Measurements from ENCODE around the gene TTN. TPM values are rescaled to one million over a fixed set of nuclear protein-coding genes. Genes with fewer than 3 reads are reported as not detected.

The TTN gene
- total RNA-seq, 4 donors from 2014 or later: 0.21 to 2.1 (median 0.76) TPM

GRCh38 chr2:178718988-178719387, 88.2 kb downstream of the TTN start:
- WGBS: 88% methylated on average over 9 of the region's 9 CpGs

GRCh38 chr2:178718283-178718682, 88.9 kb downstream of the TTN start:
- Histone ChIP-seq H3K9me3 (no peaks in the 10 kb centered on the region), H3K27me3 (no peaks in the 10 kb centered on the region), H3K27ac (no peak overlapping the region), H3K4me1 (no peaks in the 10 kb centered on the region), H3K4me3 (no peak overlapping the region), H3K36me3 (no peaks in the 10 kb centered on the region)
- no peak for DNase-seq (ENCODE audit: low spot score in 2 of 2)
- 36% methylated on average over 2 of the region's 2 CpGs for WGBS
- TF ChIP-seq CTCF (IDR thresholded peaks at IDR 0.05) (no peak), POLR2AphosphoS5 (IDR thresholded peaks at IDR 0.05) (no peak), EP300 (IDR thresholded peaks at IDR 0.05) (no peak)

More at GRCh38 chr2:178718988-178719387, 88.2 kb downstream of the TTN start:
- no peaks in the 10 kb centered on the region for H3K4me1 ChIP-seq
- no peak overlapping the region for H3K27ac ChIP-seq
- H3K9me3 ChIP-seq: no peaks in the 10 kb centered on the region
- H3K27me3 ChIP-seq: no peaks in the 10 kb centered on the region
- H3K4me3 ChIP-seq: no peak overlapping the region
- no peaks in the 10 kb centered on the region for H3K36me3 ChIP-seq
- TF ChIP-seq POLR2A (IDR thresholded peaks at IDR 0.05) (no peak), POLR2AphosphoS5 (IDR thresholded peaks at IDR 0.05) (no peak), CTCF (IDR thresholded peaks at IDR 0.05) (no peak), EP300 (IDR thresholded peaks at IDR 0.05) (no peak)
- DNase-seq (ENCODE audit: low spot score in 2 of 2): no peak

- Histone ChIP-seq H3K4me1 (no peaks in the 10 kb centered on the region), H3K27me3 (no peaks in the 10 kb centered on the region), H3K4me3 (no peak overlapping the region), H3K36me3 (no peaks in the 10 kb centered on the region), H3K27ac (no peak overlapping the region), H3K9me3 (no peaks in the 10 kb centered on the region)
- TF ChIP-seq EP300 (IDR thresholded peaks at IDR 0.05) (no peak), CTCF (IDR thresholded peaks at IDR 0.05) (no peak), POLR2A (IDR thresholded peaks at IDR 0.05) (no peak), POLR2AphosphoS5 (IDR thresholded peaks at IDR 0.05) (no peak)
- 91% methylated on average over 2 of the region's 2 CpGs for WGBS
- no peak for DNase-seq (ENCODE audit: low spot score in 2 of 2)
Measured at GRCh38 chr2:178716394-178716793, 90.8 kb downstream of the TTN start.

- no peaks in the 10 kb centered on the region for H3K4me1 ChIP-seq
- no peaks in the 10 kb centered on the region for H3K36me3 ChIP-seq
- TF ChIP-seq CTCF (IDR thresholded peaks at IDR 0.05) (no peak), POLR2A (IDR thresholded peaks at IDR 0.05) (no peak), EP300 (IDR thresholded peaks at IDR 0.05) (no peak), POLR2AphosphoS5 (IDR thresholded peaks at IDR 0.05) (no peak)
- no peak overlapping the region for H3K27ac ChIP-seq
- DNase-seq (ENCODE audit: low spot score in 2 of 2): no peak
- no peaks in the 10 kb centered on the region for H3K9me3 ChIP-seq
- 90% methylated on average over 6 of the region's 6 CpGs for WGBS
- H3K27me3 ChIP-seq: no peaks in the 10 kb centered on the region
- no peak overlapping the region for H3K4me3 ChIP-seq
Measured at GRCh38 chr2:178715366-178715765, 91.9 kb downstream of the TTN start.

- TF ChIP-seq POLR2A (IDR thresholded peaks at IDR 0.05) (no peak), EP300 (IDR thresholded peaks at IDR 0.05) (no peak), CTCF (IDR thresholded peaks at IDR 0.05) (no peak), POLR2AphosphoS5 (IDR thresholded peaks at IDR 0.05) (no peak)
- Histone ChIP-seq H3K9me3 (no peaks in the 10 kb centered on the region), H3K27ac (no peak overlapping the region), H3K4me1 (no peaks in the 10 kb centered on the region), H3K27me3 (no peaks in the 10 kb centered on the region), H3K36me3 (no peaks in the 10 kb centered on the region), H3K4me3 (no peak overlapping the region)
- WGBS: 61% methylated on average over 2 of the region's 2 CpGs
- no peak for DNase-seq (ENCODE audit: low spot score in 2 of 2)
Measured at GRCh38 chr2:178707476-178707875, 99.7 kb downstream of the TTN start.

Measured in suprapubic skin (tissue), 4 donors.